Measurements from ENCODE around the gene XRN2. TPM values are rescaled to one million over a fixed set of nuclear protein-coding genes. Genes with fewer than 3 reads are reported as not detected.

Gene XRN2
- total and polyA plus RNA-seq, 2 donors, result 29.5 to 69.6 TPM

GRCh38 chr20:21387528-21387927, 84.4 kb downstream of the XRN2 start:
- Histone ChIP-seq H3K27me3 (ENCODE audit: control insufficient read depth in 2 of 2, insufficient read depth in 1 of 2, low read length in 1 of 2) (peaks cover 16 to 20% of the 10 kb centered on the region in 2 donors), H3K36me3 (ENCODE audit: control insufficient read depth in 2 of 2, insufficient read depth in 2 of 2, low read length in 1 of 2) (peaks cover 3 to 18% of the 10 kb centered on the region in 2 donors), H3K9me3 (ENCODE audit: control insufficient read depth in 2 of 2, insufficient read depth in 1 of 2, low read length in 1 of 2) (no peaks in the 10 kb centered on the region), H3K27ac (ENCODE audit: low read depth in 1 of 2, low read length in 1 of 2) (no peak overlapping the region), H3K4me1 (ENCODE audit: control insufficient read depth in 2 of 2, insufficient read depth in 2 of 2, low read length in 2 of 2) (no peaks in the 10 kb centered on the region), H3K4me3 (ENCODE audit: low read length in 2 of 2) (no peak overlapping the region)
- no peak for DNase-seq (ENCODE audit: low read depth in 6 of 9, low spot score in 9 of 9)

GRCh38 chr20:21388566-21388965, 85.4 kb downstream of the XRN2 start:
- Histone ChIP-seq H3K27ac (ENCODE audit: low read depth in 1 of 2, low read length in 1 of 2) (no peak overlapping the region), H3K36me3 (ENCODE audit: control insufficient read depth in 2 of 2, insufficient read depth in 2 of 2, low read length in 1 of 2) (peaks cover 3 to 13% of the 10 kb centered on the region in 2 donors), H3K4me3 (ENCODE audit: low read length in 2 of 2) (no peak overlapping the region)

GRCh38 chr20:21389368-21389767, 86.2 kb downstream of the XRN2 start:
- no peaks in the 10 kb centered on the region for H3K4me1 ChIP-seq (ENCODE audit: control insufficient read depth in 2 of 2, insufficient read depth in 2 of 2, low read length in 2 of 2)
- no peak overlapping the region for H3K4me3 ChIP-seq (ENCODE audit: low read length in 2 of 2)
- DNase-seq (ENCODE audit: low read depth in 6 of 9, low spot score in 9 of 9), result no peak
- no peak overlapping the region for H3K27ac ChIP-seq (ENCODE audit: low read depth in 1 of 2, low read length in 1 of 2)
- peaks cover 3 to 13% of the 10 kb centered on the region in 2 donors for H3K36me3 ChIP-seq (ENCODE audit: control insufficient read depth in 2 of 2, insufficient read depth in 2 of 2, low read length in 1 of 2)
- H3K9me3 ChIP-seq (ENCODE audit: control insufficient read depth in 2 of 2, insufficient read depth in 1 of 2, low read length in 1 of 2), result no peaks in the 10 kb centered on the region
- WGBS, result 1% methylated on average over 1 of the region's 1 CpG
- H3K27me3 ChIP-seq (ENCODE audit: control insufficient read depth in 2 of 2, insufficient read depth in 1 of 2, low read length in 1 of 2), result peaks cover 30 to 38% of the 10 kb centered on the region in 2 donors

More at GRCh38 chr20:21388566-21388965, 85.4 kb downstream of the XRN2 start:
- Histone ChIP-seq H3K9me3 (ENCODE audit: control insufficient read depth in 2 of 2, insufficient read depth in 1 of 2, low read length in 1 of 2) (no peaks in the 10 kb centered on the region), H3K27me3 (ENCODE audit: control insufficient read depth in 2 of 2, insufficient read depth in 1 of 2, low read length in 1 of 2) (peaks cover 24 to 30% of the 10 kb centered on the region in 2 donors), H3K4me1 (ENCODE audit: control insufficient read depth in 2 of 2, insufficient read depth in 2 of 2, low read length in 2 of 2) (no peaks in the 10 kb centered on the region)
- 99% methylated on average over 1 of the region's 1 CpG for WGBS
- DNase-seq (ENCODE audit: low read depth in 6 of 9, low spot score in 9 of 9), result no peak

DNA sequence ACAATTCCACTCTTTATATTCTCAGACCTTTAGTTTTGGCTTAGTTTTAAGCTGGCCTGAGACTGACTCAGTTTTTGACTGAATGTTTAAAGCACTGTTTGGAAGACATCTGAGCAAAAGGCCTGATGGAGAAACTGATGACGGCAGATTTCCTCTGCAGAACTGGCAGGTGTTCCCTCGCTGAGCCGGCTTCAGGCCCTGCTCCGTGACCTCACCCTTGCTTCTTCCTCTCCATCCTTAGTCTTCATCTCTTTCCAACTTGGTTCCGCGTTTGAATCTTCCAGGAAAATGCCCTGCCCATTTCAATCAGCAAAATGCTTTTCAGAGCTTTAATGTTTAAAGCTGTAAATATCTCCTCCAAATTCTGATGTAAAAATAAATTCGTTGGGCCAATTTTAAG, 87.6 kb downstream of the XRN2 start:
- DNase-seq (ENCODE audit: low read depth in 6 of 9, low spot score in 9 of 9), result no peak
- Histone ChIP-seq H3K36me3 (ENCODE audit: control insufficient read depth in 2 of 2, insufficient read depth in 2 of 2, low read length in 1 of 2) (peaks cover 3 to 9% of the 10 kb centered on the region in 2 donors), H3K4me3 (ENCODE audit: low read length in 2 of 2) (no peak overlapping the region), H3K27ac (ENCODE audit: low read depth in 1 of 2, low read length in 1 of 2) (no peak overlapping the region), H3K9me3 (ENCODE audit: control insufficient read depth in 2 of 2, insufficient read depth in 1 of 2, low read length in 1 of 2) (no peaks in the 10 kb centered on the region), H3K4me1 (ENCODE audit: control insufficient read depth in 2 of 2, insufficient read depth in 2 of 2, low read length in 2 of 2) (peaks cover 0 to 4% of the 10 kb centered on the region in 2 donors), H3K27me3 (ENCODE audit: control insufficient read depth in 2 of 2, insufficient read depth in 1 of 2, low read length in 1 of 2) (peaks cover 37 to 52% of the 10 kb centered on the region in 2 donors)
- 94% methylated on average over 7 of the region's 7 CpGs for WGBS

DNA sequence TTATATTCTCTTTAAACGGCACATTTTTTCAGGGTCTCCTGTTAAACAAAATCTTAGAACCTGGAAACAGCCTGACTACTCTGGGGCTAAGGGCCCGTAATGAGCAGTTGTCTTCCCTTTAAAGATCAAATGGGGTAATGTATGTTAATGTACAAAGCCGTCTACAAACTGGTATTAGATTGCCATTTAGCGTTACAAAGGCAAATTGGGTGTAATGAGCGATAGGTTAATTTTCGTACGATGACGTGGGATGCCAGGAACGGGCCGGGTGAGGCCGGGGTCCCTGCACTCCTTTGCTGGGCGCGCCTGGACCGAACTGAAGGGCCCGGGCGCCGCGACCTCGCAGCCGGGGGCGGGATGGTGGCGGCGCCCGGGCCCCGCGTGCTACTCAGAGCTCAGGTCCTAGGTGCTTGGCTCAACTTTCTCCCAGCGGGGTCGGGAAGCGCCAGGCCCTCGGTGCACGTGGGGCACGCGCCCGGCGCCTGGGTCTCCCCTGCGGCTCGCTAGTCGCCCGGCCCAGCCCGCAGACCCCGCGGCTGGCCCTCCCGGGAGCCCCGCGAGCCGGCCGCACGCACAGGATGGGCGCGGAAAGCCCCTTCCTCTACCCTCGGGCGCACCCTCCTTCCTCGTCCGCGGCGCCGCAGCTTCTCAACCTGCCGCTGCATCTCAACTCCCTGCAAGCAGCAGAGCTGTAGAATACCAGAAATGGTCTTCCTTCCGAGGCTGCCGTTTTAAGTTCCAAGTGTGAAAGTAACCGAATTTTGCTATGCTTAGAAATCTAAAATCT, 88.2 kb downstream of the XRN2 start:
- no peak overlapping the region for H3K27ac ChIP-seq (ENCODE audit: low read depth in 1 of 2, low read length in 1 of 2)
- 22% methylated on average over 61 of the region's 61 CpGs for WGBS
- H3K27me3 ChIP-seq (ENCODE audit: control insufficient read depth in 2 of 2, insufficient read depth in 1 of 2, low read length in 1 of 2), result peaks cover 43 to 58% of the 10 kb centered on the region in 2 donors
- no peak overlapping the region for H3K4me3 ChIP-seq (ENCODE audit: low read length in 2 of 2)
- H3K9me3 ChIP-seq (ENCODE audit: control insufficient read depth in 2 of 2, insufficient read depth in 1 of 2, low read length in 1 of 2), result no peaks in the 10 kb centered on the region
- H3K4me1 ChIP-seq (ENCODE audit: control insufficient read depth in 2 of 2, insufficient read depth in 2 of 2, low read length in 2 of 2), result peaks cover 3 to 4% of the 10 kb centered on the region in 2 donors
- peak in 1 of 9 donors; percentile 45 for DNase-seq (ENCODE audit: low read depth in 6 of 9, low spot score in 9 of 9)
- peaks cover 3% of the 10 kb centered on the region in 2 donors for H3K36me3 ChIP-seq (ENCODE audit: control insufficient read depth in 2 of 2, insufficient read depth in 2 of 2, low read length in 1 of 2)

- Histone ChIP-seq H3K4me1 (ENCODE audit: control insufficient read depth in 2 of 2, insufficient read depth in 2 of 2, low read length in 2 of 2) (peaks cover 4 to 7% of the 10 kb centered on the region in 2 donors), H3K36me3 (ENCODE audit: control insufficient read depth in 2 of 2, insufficient read depth in 2 of 2, low read length in 1 of 2) (peaks cover 0 to 3% of the 10 kb centered on the region in 2 donors), H3K27ac (ENCODE audit: low read depth in 1 of 2, low read length in 1 of 2) (no peak overlapping the region), H3K27me3 (ENCODE audit: control insufficient read depth in 2 of 2, insufficient read depth in 1 of 2, low read length in 1 of 2) (peaks cover 48 to 63% of the 10 kb centered on the region in 2 donors), H3K4me3 (ENCODE audit: low read length in 2 of 2) (no peak overlapping the region), H3K9me3 (ENCODE audit: control insufficient read depth in 2 of 2, insufficient read depth in 1 of 2, low read length in 1 of 2) (no peaks in the 10 kb centered on the region)
- WGBS, result 12% methylated on average over 10 of the region's 10 CpGs
- DNase-seq (ENCODE audit: low read depth in 6 of 9, low spot score in 9 of 9), result peak in 1 of 9 donors; percentile 9
These were observed 88.8 kb downstream of the XRN2 start for GRCh38 chr20:21391972-21392352.

GRCh38 chr20:21393166-21393565, 90.0 kb downstream of the XRN2 start:
- 35% methylated on average over 4 of the region's 4 CpGs for WGBS
- Histone ChIP-seq H3K27me3 (ENCODE audit: control insufficient read depth in 2 of 2, insufficient read depth in 1 of 2, low read length in 1 of 2) (peaks cover 59 to 74% of the 10 kb centered on the region in 2 donors), H3K27ac (ENCODE audit: low read depth in 1 of 2, low read length in 1 of 2) (no peak overlapping the region), H3K4me1 (ENCODE audit: control insufficient read depth in 2 of 2, insufficient read depth in 2 of 2, low read length in 2 of 2) (peaks cover 4 to 12% of the 10 kb centered on the region in 2 donors), H3K36me3 (ENCODE audit: control insufficient read depth in 2 of 2, insufficient read depth in 2 of 2, low read length in 1 of 2) (peaks cover 0 to 3% of the 10 kb centered on the region in 2 donors), H3K4me3 (ENCODE audit: low read length in 2 of 2) (no peak overlapping the region), H3K9me3 (ENCODE audit: control insufficient read depth in 2 of 2, insufficient read depth in 1 of 2, low read length in 1 of 2) (peaks cover 0 to 2% of the 10 kb centered on the region in 2 donors)
- no peak for DNase-seq (ENCODE audit: low read depth in 6 of 9, low spot score in 9 of 9)

- peaks cover 0 to 2% of the 10 kb centered on the region in 2 donors for H3K9me3 ChIP-seq (ENCODE audit: control insufficient read depth in 2 of 2, insufficient read depth in 1 of 2, low read length in 1 of 2)
- H3K27ac ChIP-seq (ENCODE audit: low read depth in 1 of 2, low read length in 1 of 2), result no peak overlapping the region
- DNase-seq (ENCODE audit: low read depth in 6 of 9, low spot score in 9 of 9), result peak in 1 of 9 donors; percentile 17
- H3K4me3 ChIP-seq (ENCODE audit: low read length in 2 of 2), result no peak overlapping the region
- peaks cover 63 to 82% of the 10 kb centered on the region in 2 donors for H3K27me3 ChIP-seq (ENCODE audit: control insufficient read depth in 2 of 2, insufficient read depth in 1 of 2, low read length in 1 of 2)
- peaks cover 4 to 12% of the 10 kb centered on the region in 2 donors for H3K4me1 ChIP-seq (ENCODE audit: control insufficient read depth in 2 of 2, insufficient read depth in 2 of 2, low read length in 2 of 2)
- 44% methylated on average over 4 of the region's 4 CpGs for WGBS
- peaks cover 0 to 2% of the 10 kb centered on the region in 2 donors for H3K36me3 ChIP-seq (ENCODE audit: control insufficient read depth in 2 of 2, insufficient read depth in 2 of 2, low read length in 1 of 2)
These were observed 90.8 kb downstream of the XRN2 start for GRCh38 chr20:21393816-21394519.

DNA sequence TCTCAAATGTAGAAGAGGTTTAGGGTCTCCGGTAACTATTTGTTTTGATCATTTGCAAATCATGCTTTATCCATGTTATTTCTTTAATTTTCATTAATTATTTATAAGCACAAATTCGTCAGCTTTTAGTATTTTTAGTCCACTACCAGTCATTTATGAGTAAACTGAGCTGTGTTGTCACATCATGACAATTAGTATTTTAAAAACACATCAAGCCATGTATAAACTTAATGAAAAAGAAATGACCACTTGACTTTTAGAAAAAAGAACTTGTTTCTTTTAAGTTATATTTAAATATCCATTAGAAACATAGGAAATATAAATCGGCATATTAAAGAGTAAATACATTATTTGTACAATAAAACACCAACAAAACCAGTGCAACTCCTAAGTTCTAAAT, 91.4 kb downstream of the XRN2 start:
- Histone ChIP-seq H3K27ac (ENCODE audit: low read depth in 1 of 2, low read length in 1 of 2) (no peak overlapping the region), H3K36me3 (ENCODE audit: control insufficient read depth in 2 of 2, insufficient read depth in 2 of 2, low read length in 1 of 2) (no peaks in the 10 kb centered on the region), H3K27me3 (ENCODE audit: control insufficient read depth in 2 of 2, insufficient read depth in 1 of 2, low read length in 1 of 2) (peaks cover 63 to 88% of the 10 kb centered on the region in 2 donors), H3K4me1 (ENCODE audit: control insufficient read depth in 2 of 2, insufficient read depth in 2 of 2, low read length in 2 of 2) (peaks cover 4 to 12% of the 10 kb centered on the region in 2 donors), H3K9me3 (ENCODE audit: control insufficient read depth in 2 of 2, insufficient read depth in 1 of 2, low read length in 1 of 2) (peaks cover 0 to 2% of the 10 kb centered on the region in 2 donors), H3K4me3 (ENCODE audit: low read length in 2 of 2) (no peak overlapping the region)
- 21% methylated on average over 3 of the region's 3 CpGs for WGBS
- peak in 1 of 9 donors; percentile 24 for DNase-seq (ENCODE audit: low read depth in 6 of 9, low spot score in 9 of 9)
